BLaER1 treated with 17β-estradiol and CSF1 and Interleukin-3, amounts not matched to agents 10 nM and 100 nM (cell line): Measurements from ENCODE around the gene SASH1.
"Not testable (repeated sequence)": the region's sequence is repeated elsewhere in the genome, so short reads cannot be mapped to it uniquely, and the experiment has no call there.

Experiments
- H3K27ac ChIP-seq, 11 experiments: shearing (Covaris generic); formaldehyde crosslinking; 2 replicates each; pipeline ENCODE4 v1.8.1; 2022
- H3K27me3 ChIP-seq, 11 experiments: shearing (Covaris generic); formaldehyde crosslinking; 2 replicates each; pipeline ENCODE4 v1.8.1; 2022
- H3K36me3 ChIP-seq, 11 experiments: shearing (Covaris generic); formaldehyde crosslinking; 2 replicates each; pipeline ENCODE4 v1.8.1; 2022
- H3K4me1 ChIP-seq, 10 experiments: shearing (Covaris generic); formaldehyde crosslinking; 2 replicates each; pipeline ENCODE4 v1.8.1; 2022
- H3K4me2 ChIP-seq, 11 experiments: shearing (Covaris generic); formaldehyde crosslinking; 2 replicates each; pipeline ENCODE4 v1.8.1; 2022
- H3K4me3 ChIP-seq, 10 experiments: shearing (Covaris generic); formaldehyde crosslinking; 2 replicates each; pipeline ENCODE4 v1.8.1; 2022
- H3K9ac ChIP-seq, 11 experiments: shearing (Covaris generic); formaldehyde crosslinking; 2 replicates each; pipeline ENCODE4 v1.8.1; 2022
- H3K9me3 ChIP-seq, 11 experiments: shearing (Covaris generic); formaldehyde crosslinking; replicated peaks in 1 of 11; 2 replicates each; pipeline ENCODE4 v1.8.1; 2022
- H4K20me1 ChIP-seq, 11 experiments: shearing (Covaris generic); formaldehyde crosslinking; 2 replicates each; pipeline ENCODE4 v1.8.1; 2022
- Cebpa-rat ChIP-seq, 11 experiments: shearing (Covaris generic); IDR thresholded peaks; 2 replicates each; pipeline ENCODE4 v1.8.1; 2022

Gene SASH1

GRCh38 chr6:148367411-148368024 lies 24.9 kb downstream of the SASH1 start:
- Histone ChIP-seq H3K4me2 (peak overlapping the region; percentile 79 to 92 (median 88)), H4K20me1 (peaks cover 0 to 17% (median 0%) of the 10 kb centered on the region in 11 experiments; a peak in 6 of 22 replicates)

GRCh38 chr6:148370176-148370575 lies 27.5 kb downstream of the SASH1 start:
- Histone ChIP-seq H3K4me1 (peaks cover 22 to 69% (median 35%) of the 10 kb centered on the region in 10 experiments), H3K27ac (no peak overlapping the region)

More at GRCh38 chr6:148367411-148368024, 24.9 kb downstream of the SASH1 start:
- Histone ChIP-seq H3K27me3 (peaks cover 19 to 85% (median 68%) of the 10 kb centered on the region in 11 experiments), H3K36me3 (no peaks in the 10 kb centered on the region), H3K4me3 (peak overlapping the region in 7 of 10 experiments; percentile 17 to 46 (median 23); a peak in 9 of 20 replicates), H3K27ac (peak overlapping the region in 5 of 11 experiments; percentile 10 to 59 (median 40); a peak in 9 of 22 replicates), H3K4me1 (peaks cover 22 to 83% (median 54%) of the 10 kb centered on the region in 10 experiments), H3K9me3 (0 out of 22 replicates have a peak, but pooled peaks cover 0 to 10% (median 0%) of the 10 kb centered on the region in 11 experiments), H3K9ac (peak overlapping the region in 4 of 11 experiments; percentile 8 to 42 (median 30); a peak in 6 of 22 replicates)
- peak in 9 of 11 experiments; percentile 34 to 81 (median 59); a peak in 13 of 22 replicates for TF ChIP-seq Cebpa-rat (IDR thresholded peaks at IDR 0.05)

GRCh38 chr6:148374040-148374774 lies 31.6 kb downstream of the SASH1 start:
- Histone ChIP-seq H3K27me3 (peaks cover 11 to 57% (median 40%) of the 10 kb centered on the region in 11 experiments), H3K36me3 (no peaks in the 10 kb centered on the region), H3K27ac (no peak overlapping the region), H3K4me3 (no peak overlapping the region), H3K4me2 (0 out of 22 replicates have a peak overlapping the region, but pooled peaks of 1 of the 11 experiments have one; percentile 19), H4K20me1 (no peaks in the 10 kb centered on the region; a peak in 1 of 22 replicates), H3K9ac (no peak overlapping the region), H3K4me1 (peaks cover 0 to 53% (median under 1%) of the 10 kb centered on the region in 10 experiments; a peak in 7 of 20 replicates), H3K9me3 (peaks cover 0 to 25% (median 4%) of the 10 kb centered on the region in 11 experiments; a peak in 9 of 22 replicates)
- TF ChIP-seq Cebpa-rat (IDR thresholded peaks at IDR 0.05) = no peak

More at GRCh38 chr6:148370176-148370575, 27.5 kb downstream of the SASH1 start:
- Histone ChIP-seq H4K20me1 (peaks cover 0 to 17% (median 0%) of the 10 kb centered on the region in 11 experiments; a peak in 6 of 22 replicates), H3K9me3 (no peaks in the 10 kb centered on the region), H3K4me2 (peak overlapping the region in 1 of 11 experiments; percentile 84; a peak in 1 of 22 replicates), H3K4me3 (no peak overlapping the region), H3K27me3 (peaks cover 19 to 81% (median 58%) of the 10 kb centered on the region in 11 experiments), H3K36me3 (no peaks in the 10 kb centered on the region), H3K9ac (no peak overlapping the region)
- no peak for TF ChIP-seq Cebpa-rat (IDR thresholded peaks at IDR 0.05)

- no peak overlapping the region for H3K9ac ChIP-seq
- H3K9me3 ChIP-seq = peaks cover 0 to 25% (median 4%) of the 10 kb centered on the region in 11 experiments; a peak in 9 of 22 replicates
- peaks cover 0 to 55% (median 0%) of the 10 kb centered on the region in 10 experiments; a peak in 6 of 20 replicates for H3K4me1 ChIP-seq
- H3K36me3 ChIP-seq = no peaks in the 10 kb centered on the region
- peaks cover 0 to 47% (median 28%) of the 10 kb centered on the region in 11 experiments; a peak in 20 of 22 replicates for H3K27me3 ChIP-seq
- TF ChIP-seq Cebpa-rat (IDR thresholded peaks at IDR 0.05) = no peak
- H3K27ac ChIP-seq = no peak overlapping the region
- H3K4me3 ChIP-seq = no peak overlapping the region
- H3K4me2 ChIP-seq = peak overlapping the region in 3 of 11 experiments; percentile 7 to 28 (median 19); a peak in 2 of 22 replicates
- H4K20me1 ChIP-seq = no peaks in the 10 kb centered on the region; a peak in 1 of 22 replicates
Measured at GRCh38 chr6:148375401-148375800, 32.8 kb downstream of the SASH1 start.

GRCh38 chr6:148379481-148379880 lies 36.8 kb downstream of the SASH1 start:
- Histone ChIP-seq H3K4me1 (peaks cover 7 to 84% (median 13%) of the 10 kb centered on the region in 10 experiments; a peak in 19 of 20 replicates), H3K9ac (no peak overlapping the region), H3K9me3 (peaks cover 0 to 25% (median 4%) of the 10 kb centered on the region in 11 experiments; a peak in 9 of 22 replicates), H3K4me3 (no peak overlapping the region), H3K27me3 (peaks cover 0 to 13% (median 0%) of the 10 kb centered on the region in 11 experiments; a peak in 3 of 22 replicates), H3K27ac (no peak overlapping the region), H3K4me2 (peak overlapping the region in 3 of 11 experiments; percentile 71 to 83 (median 74); a peak in 5 of 22 replicates), H3K36me3 (no peaks in the 10 kb centered on the region), H4K20me1 (no peaks in the 10 kb centered on the region)
- peak in 3 of 11 experiments; percentile 21 to 56 (median 24); a peak in 3 of 22 replicates for TF ChIP-seq Cebpa-rat (IDR thresholded peaks at IDR 0.05)

- peaks cover 0 to 25% (median 4%) of the 10 kb centered on the region in 11 experiments; a peak in 9 of 22 replicates for H3K9me3 ChIP-seq
- H3K27me3 ChIP-seq = peaks cover 0 to 11% (median 0%) of the 10 kb centered on the region in 11 experiments; a peak in 3 of 22 replicates
- H3K9ac ChIP-seq = no peak overlapping the region
- no peaks in the 10 kb centered on the region for H3K36me3 ChIP-seq
- peaks cover 7 to 85% (median 13%) of the 10 kb centered on the region in 10 experiments; a peak in 19 of 20 replicates for H3K4me1 ChIP-seq
- peak overlapping the region in 1 of 11 experiments; percentile 86; a peak in 2 of 22 replicates for H3K27ac ChIP-seq
- H3K4me2 ChIP-seq = peak overlapping the region in 3 of 11 experiments; percentile 71 to 83 (median 74); a peak in 6 of 22 replicates
- H3K4me3 ChIP-seq = no peak overlapping the region
- no peaks in the 10 kb centered on the region for H4K20me1 ChIP-seq
- TF ChIP-seq Cebpa-rat (IDR thresholded peaks at IDR 0.05) = no peak
Measured at GRCh38 chr6:148379966-148380713, 37.5 kb downstream of the SASH1 start.

GRCh38 chr6:148382051-148382450 lies 39.4 kb downstream of the SASH1 start:
- not testable (repeated sequence) for H3K9ac ChIP-seq, H3K27me3 ChIP-seq, H3K4me3 ChIP-seq, H3K36me3 ChIP-seq, H4K20me1 ChIP-seq
- Histone ChIP-seq H3K4me1 (peaks cover 7 to 100% (median 13%) of the 10 kb centered on the region in 10 experiments; a peak in 19 of 20 replicates), H3K27ac (peak overlapping the region in 4 of 11 experiments; percentile 20 to 87 (median 82); a peak in 6 of 22 replicates), H3K9me3 (peaks cover 0 to 12% (median 3%) of the 10 kb centered on the region in 11 experiments; a peak in 8 of 22 replicates), H3K4me2 (peak overlapping the region in 9 of 11 experiments; percentile 36 to 83 (median 63); a peak in 14 of 22 replicates)
